Measurements from ENCODE around the gene TTLL3. TPM values are rescaled to one million over a fixed set of nuclear protein-coding genes. Genes with fewer than 3 reads are reported as not detected.

Gene TTLL3
- total and polyA plus RNA-seq, 2 donors (not counting 1 experiment from before 2014, with no cell fraction given): 84.5 to 168 TPM

DNA sequence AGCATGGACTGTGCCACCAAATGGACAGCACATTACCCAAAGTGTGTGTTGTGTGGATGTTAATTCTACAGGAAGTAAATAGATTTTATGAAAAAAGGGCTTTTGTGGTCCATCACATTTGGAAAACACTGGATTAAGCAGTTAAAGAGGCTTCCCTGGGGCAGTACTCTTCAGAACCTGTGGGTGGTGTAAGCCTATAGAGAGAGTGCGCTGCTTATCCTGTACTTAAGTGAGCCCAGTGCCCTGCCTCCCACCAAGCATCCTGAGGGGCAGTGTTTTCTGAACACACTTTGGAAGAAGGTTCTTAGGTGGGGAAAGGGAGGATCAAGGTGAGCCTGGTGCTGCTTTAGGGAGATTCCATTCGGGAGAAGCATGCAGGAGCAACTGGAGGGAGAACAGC, 10.9 kb downstream of the TTLL3 start:
- Histone ChIP-seq H3K27ac (ENCODE audit: low read length in 2 of 2) (no peak overlapping the region), H3K4me2 (replicated peaks; ENCODE audit: low read depth, low read length, poor library complexity, severe bottlenecking) (no peak overlapping the region), H3K36me3 (replicated peaks in 1 of 2; ENCODE audit: control extremely low read depth in 1 of 2, control insufficient read depth in 1 of 2, extremely low read depth in 1 of 2, insufficient read depth in 2 of 2, low read length in 1 of 2) (peaks cover 0 to 5% of the 10 kb centered on the region in 2 experiments), H3K79me2 (ENCODE audit: control insufficient read depth, insufficient read depth, low read length) (no peaks in the 10 kb centered on the region), H3K9me3 (ENCODE audit: control extremely low read depth in 1 of 3, control insufficient read depth in 2 of 3, insufficient read depth in 1 of 3, low read length in 2 of 3) (no peaks in the 10 kb centered on the region), H4K20me1 (ENCODE audit: control insufficient read depth, insufficient read depth, low read length, poor library complexity, severe bottlenecking) (no peaks in the 10 kb centered on the region), H3K4me3 (ENCODE audit: control extremely low read depth in 1 of 5, extremely low read depth in 1 of 5, insufficient read depth in 1 of 5, low read depth in 2 of 5, low read length in 4 of 5) (no peak overlapping the region), H2AFZ (ENCODE audit: insufficient read depth, low read depth, low read length, poor library complexity, severe bottlenecking) (no peak overlapping the region), H3K9ac (ENCODE audit: low read length) (no peak overlapping the region), H3K27me3 (replicated peaks in 1 of 4; ENCODE audit: control extremely low read depth in 1 of 4, control insufficient read depth in 3 of 4, insufficient read depth in 4 of 4, low read length in 3 of 4) (no peaks in the 10 kb centered on the region), H3K4me1 (ENCODE audit: control insufficient read depth in 2 of 2, insufficient read depth in 2 of 2, low read length in 2 of 2) (no peaks in the 10 kb centered on the region)
- Mint-ChIP-seq H3K9me3 (ENCODE audit: insufficient read depth) (no peaks in the 10 kb centered on the region), H3K27ac (no peak overlapping the region), H3K27me3 (no peaks in the 10 kb centered on the region), H3K4me1 (no peaks in the 10 kb centered on the region), H3K4me3 (no peak overlapping the region)
- no peak for TF ChIP-seq EZH2 (IDR thresholded peaks at IDR 0.05; ENCODE audit: borderline replicate concordance, insufficient read depth, low read depth, low read length, poor library complexity, severe bottlenecking)
- TF ChIP-seq, protein P1, sequence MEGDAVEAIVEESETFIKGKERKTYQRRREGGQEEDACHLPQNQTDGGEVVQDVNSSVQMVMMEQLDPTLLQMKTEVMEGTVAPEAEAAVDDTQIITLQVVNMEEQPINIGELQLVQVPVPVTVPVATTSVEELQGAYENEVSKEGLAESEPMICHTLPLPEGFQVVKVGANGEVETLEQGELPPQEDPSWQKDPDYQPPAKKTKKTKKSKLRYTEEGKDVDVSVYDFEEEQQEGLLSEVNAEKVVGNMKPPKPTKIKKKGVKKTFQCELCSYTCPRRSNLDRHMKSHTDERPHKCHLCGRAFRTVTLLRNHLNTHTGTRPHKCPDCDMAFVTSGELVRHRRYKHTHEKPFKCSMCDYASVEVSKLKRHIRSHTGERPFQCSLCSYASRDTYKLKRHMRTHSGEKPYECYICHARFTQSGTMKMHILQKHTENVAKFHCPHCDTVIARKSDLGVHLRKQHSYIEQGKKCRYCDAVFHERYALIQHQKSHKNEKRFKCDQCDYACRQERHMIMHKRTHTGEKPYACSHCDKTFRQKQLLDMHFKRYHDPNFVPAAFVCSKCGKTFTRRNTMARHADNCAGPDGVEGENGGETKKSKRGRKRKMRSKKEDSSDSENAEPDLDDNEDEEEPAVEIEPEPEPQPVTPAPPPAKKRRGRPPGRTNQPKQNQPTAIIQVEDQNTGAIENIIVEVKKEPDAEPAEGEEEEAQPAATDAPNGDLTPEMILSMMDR (IDR thresholded peaks at IDR 0.05): no peak
- ChIA-PET POLR2A (no interaction called here), CTCF (no interaction called here)
- WGBS (ENCODE audit: insufficient coverage): 89% methylated on average over 2 of the region's 2 CpGs
- no peak for ATAC-seq (ENCODE audit: low read depth)
- no peak for DNase-seq
- intact Hi-C loops (cut with micrococcal nuclease): no loop called here

DNA sequence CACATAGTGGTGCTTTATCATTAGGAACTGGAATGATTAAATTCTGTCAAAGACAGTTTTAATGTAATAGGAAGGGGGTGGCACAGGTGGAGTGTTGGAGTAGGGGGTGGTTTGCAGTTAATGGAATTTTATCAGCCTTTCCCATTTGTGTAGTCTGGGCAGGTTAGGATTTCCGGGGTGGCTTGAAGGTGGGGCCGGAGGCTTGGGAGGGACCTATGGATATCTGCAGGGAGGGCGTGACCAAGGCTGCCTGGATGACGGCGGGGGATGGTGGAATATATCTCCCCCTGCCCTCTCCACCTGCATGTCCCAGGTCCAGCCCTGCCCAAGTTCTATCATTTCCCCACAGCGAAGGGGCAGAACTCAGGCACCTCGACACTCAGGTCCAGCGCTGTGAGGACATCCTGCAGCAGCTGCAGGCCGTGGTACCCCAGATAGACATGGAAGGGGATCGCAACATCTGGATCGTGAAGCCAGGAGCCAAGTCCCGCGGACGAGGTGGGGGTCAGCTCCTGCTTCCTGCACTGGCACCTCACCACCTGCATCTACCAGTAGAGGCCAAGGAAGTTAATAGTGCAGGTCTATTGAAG, 15.5 kb downstream of the TTLL3 start:
- no peak overlapping the region for H3K4me2 ChIP-seq (replicated peaks; ENCODE audit: low read depth, low read length, poor library complexity, severe bottlenecking)
- H4K20me1 ChIP-seq (ENCODE audit: control insufficient read depth, insufficient read depth, low read length, poor library complexity, severe bottlenecking): no peaks in the 10 kb centered on the region
- H3K9ac ChIP-seq (ENCODE audit: low read length): no peak overlapping the region
- 95% methylated on average over 11 of the region's 14 CpGs for WGBS (ENCODE audit: insufficient coverage)
- peaks cover 2 to 7% of the 10 kb centered on the region in 2 experiments for H3K36me3 ChIP-seq (replicated peaks in 1 of 2; ENCODE audit: control extremely low read depth in 1 of 2, control insufficient read depth in 1 of 2, extremely low read depth in 1 of 2, insufficient read depth in 2 of 2, low read length in 1 of 2)
- ChIA-PET POLR2A (no interaction called here), CTCF (no interaction called here)
- TF ChIP-seq EZH2 (IDR thresholded peaks at IDR 0.05; ENCODE audit: borderline replicate concordance, insufficient read depth, low read depth, low read length, poor library complexity, severe bottlenecking): no peak
- TF ChIP-seq, protein P1 (IDR thresholded peaks at IDR 0.05): no peak
- Mint-ChIP-seq H3K4me1 (peaks cover 2% of the 10 kb centered on the region), H3K27ac (no peak overlapping the region), H3K4me3 (no peak overlapping the region), H3K27me3 (no peaks in the 10 kb centered on the region), H3K9me3 (ENCODE audit: insufficient read depth) (no peaks in the 10 kb centered on the region)
- no peaks in the 10 kb centered on the region for H3K79me2 ChIP-seq (ENCODE audit: control insufficient read depth, insufficient read depth, low read length)
- no peak for DNase-seq
- no peak overlapping the region for H3K27ac ChIP-seq (ENCODE audit: low read length in 2 of 2)
- no peaks in the 10 kb centered on the region for H3K4me1 ChIP-seq (ENCODE audit: control insufficient read depth in 2 of 2, insufficient read depth in 2 of 2, low read length in 2 of 2)
- no peaks in the 10 kb centered on the region for H3K9me3 ChIP-seq (ENCODE audit: control extremely low read depth in 1 of 3, control insufficient read depth in 2 of 3, insufficient read depth in 1 of 3, low read length in 2 of 3)
- H3K4me3 ChIP-seq (ENCODE audit: control extremely low read depth in 1 of 5, extremely low read depth in 1 of 5, insufficient read depth in 1 of 5, low read depth in 2 of 5, low read length in 4 of 5): no peak overlapping the region
- H3K27me3 ChIP-seq (replicated peaks in 1 of 4; ENCODE audit: control extremely low read depth in 1 of 4, control insufficient read depth in 3 of 4, insufficient read depth in 4 of 4, low read length in 3 of 4): no peaks in the 10 kb centered on the region
- intact Hi-C loops (cut with micrococcal nuclease): no loop called here
- no peak for ATAC-seq (ENCODE audit: low read depth)
- H2AFZ ChIP-seq (ENCODE audit: insufficient read depth, low read depth, low read length, poor library complexity, severe bottlenecking): no peak overlapping the region
